ENCODE results near the gene ST6GAL1.
"Not testable (repeated sequence)": the region's sequence is repeated elsewhere in the genome, so short reads cannot be mapped to it uniquely, and the experiment has no call there.

The ST6GAL1 gene

GRCh38 chr3:187021748-187022402 lies 91.5 kb downstream of the ST6GAL1 start:
- DNase-seq (ENCODE audit: low spot score), result no peak

- DNase-seq (ENCODE audit: low spot score), result no peak
Measured at GRCh38 chr3:187022403-187023029, 92.2 kb downstream of the ST6GAL1 start.

GRCh38 chr3:187023340-187023739 lies 93.0 kb downstream of the ST6GAL1 start:
- not testable (repeated sequence) for DNase-seq (ENCODE audit: low spot score)

- DNase-seq (ENCODE audit: low spot score), result no peak
Measured at GRCh38 chr3:187024536-187025226, 94.4 kb downstream of the ST6GAL1 start.

- no peak for DNase-seq (ENCODE audit: low spot score)
Measured at GRCh38 chr3:187025254-187025655, 94.9 kb downstream of the ST6GAL1 start.

- DNase-seq (ENCODE audit: low spot score), result no peak
Measured at GRCh38 chr3:187025656-187026316, 95.5 kb downstream of the ST6GAL1 start.

GRCh38 chr3:187026317-187026670 lies 96.0 kb downstream of the ST6GAL1 start:
- DNase-seq (ENCODE audit: low spot score), result no peak

GRCh38 chr3:187027531-187028278 lies 97.4 kb downstream of the ST6GAL1 start:
- no peak for DNase-seq (ENCODE audit: low spot score)

GRCh38 chr3:187031934-187032333 lies 101.6 kb downstream of the ST6GAL1 start:
- DNase-seq (ENCODE audit: low spot score), result no peak

GRCh38 chr3:187036394-187036793 lies 106.1 kb downstream of the ST6GAL1 start:
- DNase-seq (ENCODE audit: low spot score), result no peak

- no peak for DNase-seq (ENCODE audit: low spot score)
Measured at GRCh38 chr3:187039100-187039722, 108.9 kb downstream of the ST6GAL1 start.

GRCh38 chr3:187039723-187040414 lies 109.5 kb downstream of the ST6GAL1 start:
- no peak for DNase-seq (ENCODE audit: low spot score)

GRCh38 chr3:187040516-187041361 lies 110.4 kb downstream of the ST6GAL1 start:
- DNase-seq (ENCODE audit: low spot score), result no peak

GRCh38 chr3:187041362-187042307 lies 111.3 kb downstream of the ST6GAL1 start:
- no peak for DNase-seq (ENCODE audit: low spot score)

GRCh38 chr3:187042346-187042745 lies 112.0 kb downstream of the ST6GAL1 start:
- no peak for DNase-seq (ENCODE audit: low spot score)

GRCh38 chr3:187042874-187043458 lies 112.6 kb downstream of the ST6GAL1 start:
- DNase-seq (ENCODE audit: low spot score), result no peak

- no peak for DNase-seq (ENCODE audit: low spot score)
Measured at GRCh38 chr3:187044206-187044605, 113.9 kb downstream of the ST6GAL1 start.

- DNase-seq (ENCODE audit: low spot score), result no peak
Measured at GRCh38 chr3:187044867-187045552, 114.7 kb downstream of the ST6GAL1 start.

Measured in ecto neural progenitor cell (in vitro differentiated cells).